Keratinocyte (primary cell): ENCODE results near the gene FOXE3. TPM values are rescaled to one million over a fixed set of nuclear protein-coding genes. Genes with fewer than 3 reads are reported as not detected.

Source experiments
- DNase-seq: peaks from one replicate; pipeline ENCODE4 v3.0.0-alpha.2; 2011; ENCODE audit warnings: low read depth, missing footprints, low spot score
- FAIRE-seq: peaks from 2 replicates; lab custom pipeline; 2011; peaks lifted over from hg19 to GRCh38; lab: Jason Lieb, UNC
- H2AFZ ChIP-seq: 2 replicates; pipeline ENCODE4 v1.6.0; 2012; ENCODE audit warnings: low read length, control low read depth, inconsistent platforms; ENCODE audit not compliant: control insufficient read depth
- H3K27ac ChIP-seq: 2 replicates; pipeline ENCODE4 v1.5.1; 2011; ENCODE audit warnings: low read length; ENCODE audit not compliant: control insufficient read depth, insufficient read depth
- H3K27me3 ChIP-seq: 3 replicates; pipeline ENCODE4 v1.6.0; 2011; ENCODE audit warnings: low read length; ENCODE audit not compliant: control insufficient read depth, insufficient read depth; ENCODE audit errors: extremely low read depth
- H3K36me3 ChIP-seq, 2 experiments: 2 replicates in 1 of 2; 3 replicates in 1 of 2; pipeline ENCODE4 v1.5.1; 2011; ENCODE audit warnings: low read length in 2 of 2, mild to moderate bottlenecking in 1 of 2; ENCODE audit not compliant: control insufficient read depth in 2 of 2, insufficient read depth in 2 of 2; ENCODE audit errors: extremely low read depth in 1 of 2
- H3K4me1 ChIP-seq: 3 replicates; pipeline ENCODE4 v1.5.1; 2011; ENCODE audit warnings: low read length; ENCODE audit not compliant: control insufficient read depth, insufficient read depth; ENCODE audit errors: extremely low read depth
- H3K4me2 ChIP-seq: 3 replicates; pipeline ENCODE4 v1.6.0; 2011; ENCODE audit warnings: low read depth, low read length; ENCODE audit not compliant: control insufficient read depth, insufficient read depth; ENCODE audit errors: extremely low read depth
- H3K4me3 ChIP-seq, 3 experiments: fragments of 200-600 bp in 1 of 3; sonication (generic) in 1 of 3; 2 replicates in 2 of 3; 3 replicates in 1 of 3; pipeline ENCODE4 v1.5.1; 2011 to 2016; ENCODE audit warnings: low read length in 3 of 3, mild to moderate bottlenecking in 3 of 3, control low read depth in 2 of 3, inconsistent platforms in 1 of 3, low read depth in 1 of 3, mixed read lengths in 1 of 3, mixed run types in 1 of 3, moderate library complexity in 1 of 3; ENCODE audit not compliant: control insufficient read depth in 2 of 3, insufficient read depth in 2 of 3; ENCODE audit errors: extremely low read depth in 1 of 3
- H3K79me2 ChIP-seq: 2 replicates; pipeline ENCODE4 v1.6.0; 2012; ENCODE audit warnings: low read length; ENCODE audit not compliant: control insufficient read depth, insufficient read depth
- H3K9ac ChIP-seq: 3 replicates; pipeline ENCODE4 v1.6.0; 2011; ENCODE audit warnings: low read length; ENCODE audit not compliant: control insufficient read depth, insufficient read depth; ENCODE audit errors: extremely low read depth
- H3K9me1 ChIP-seq: 3 replicates; pipeline ENCODE4 v1.6.0; 2011; ENCODE audit warnings: low read length; ENCODE audit not compliant: control insufficient read depth, insufficient read depth; ENCODE audit errors: extremely low read depth
- H3K9me3 ChIP-seq: 2 replicates; pipeline ENCODE4 v1.5.1; 2012; ENCODE audit warnings: low read depth, low read length; ENCODE audit not compliant: control insufficient read depth
- H4K20me1 ChIP-seq: 3 replicates; pipeline ENCODE4 v1.6.0; 2011; ENCODE audit warnings: low read length; ENCODE audit not compliant: control insufficient read depth, insufficient read depth; ENCODE audit errors: extremely low read depth
- EZH2 ChIP-seq: IDR thresholded peaks from one replicate; pipeline ENCODE4 v1.6.1; 2012; ENCODE audit warnings: inconsistent platforms, mild to moderate bottlenecking, low read length, moderate library complexity
- dilution Hi-C: fragments of 300-500 bp; cut with MboI; formaldehyde crosslinking; loops from one replicate; pipeline ENCODE4 v1.7.0; 2020; ENCODE audit warnings: low sequenced_read_pairs; ENCODE audit not compliant: extremely low pct_ligation_motif_present
- polyA plus RNA-seq, 5 experiments: library from polyadenylated mRNA; depleted of rRNA in 3 of 5; stranded (reverse) in 3 of 5; stranded (forward) in 1 of 5; unstranded in 1 of 5; fragments of >200 nt; gene quantifications; 1 replicate in 1 of 5; 2 replicates in 3 of 5; 3 replicates in 1 of 5; pipeline versions ENCODE4 v1.2.1 to v1.2.3, GENCODE V29; 2011 to 2012; ENCODE audit warnings: missing spikeins in 2 of 5, low read depth in 1 of 5, low replicate concordance in 1 of 5
- TF ChIP-seq, protein P1 (sequence below), 3 experiments: IDR thresholded peaks in 1 of 3; conservative IDR thresholded peaks in 1 of 3; optimal IDR thresholded peaks in 1 of 3; 2 replicates in 2 of 3; 3 replicates in 1 of 3; pipeline versions ENCODE3 to v1.5.1; 2011; ENCODE audit warnings: low read length in 3 of 3, mild to moderate bottlenecking in 3 of 3, moderate library complexity in 2 of 3, control low read depth in 1 of 3, inconsistent platforms in 1 of 3; ENCODE audit not compliant: insufficient read depth in 2 of 3; ENCODE audit errors: extremely low read depth in 1 of 3

The FOXE3 gene
- polyA plus RNA-seq, 1 donor (not counting 4 experiments of a cell fraction or from before 2014, with no cell fraction given), result not detected

DNA sequence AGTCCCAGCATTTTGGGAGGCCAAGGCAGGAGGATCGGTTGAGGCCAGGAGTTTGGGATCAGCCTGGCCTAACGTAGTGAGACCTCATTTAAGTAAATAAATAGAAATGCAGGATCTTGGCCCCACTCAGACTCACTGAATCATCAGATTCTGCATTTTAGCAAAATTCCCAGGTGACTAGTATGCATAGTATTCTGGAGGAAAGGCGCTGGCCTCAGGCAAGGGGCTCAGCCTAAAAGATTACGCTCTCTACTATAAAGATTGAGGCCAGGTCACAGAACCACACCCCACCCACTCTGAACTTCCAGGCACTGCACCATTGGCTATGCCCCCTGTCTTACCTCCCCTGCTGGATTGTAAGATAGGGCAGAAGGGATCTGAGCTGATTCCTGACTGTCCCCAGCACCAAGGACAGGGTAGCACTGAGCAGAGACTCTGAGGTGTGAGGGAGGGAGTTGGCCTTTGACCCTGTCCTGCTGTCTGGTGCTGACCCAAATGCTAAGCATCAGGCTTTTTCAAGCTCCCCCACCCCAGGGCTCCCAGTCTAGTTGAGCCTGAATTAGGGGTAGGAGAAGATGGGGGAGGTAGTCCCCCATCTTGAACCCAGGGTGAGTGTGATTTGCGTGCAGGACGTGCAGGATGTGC is 2.7 kb downstream of the FOXE3 start:
- Histone ChIP-seq H3K4me2 (no peak overlapping the region), H3K79me2 (no peaks in the 10 kb centered on the region), H3K9me1 (no peaks in the 10 kb centered on the region), H2AFZ (no peak overlapping the region), H3K36me3 (no peaks in the 10 kb centered on the region), H3K4me3 (no peak overlapping the region), H3K27me3 (peaks cover 51% of the 10 kb centered on the region), H3K4me1 (no peaks in the 10 kb centered on the region), H3K27ac (no peak overlapping the region), H4K20me1 (no peaks in the 10 kb centered on the region), H3K9ac (no peak overlapping the region), H3K9me3 (no peaks in the 10 kb centered on the region)
- dilution Hi-C loops, result no loop called here
- no peak for DNase-seq
- TF ChIP-seq, protein P1, sequence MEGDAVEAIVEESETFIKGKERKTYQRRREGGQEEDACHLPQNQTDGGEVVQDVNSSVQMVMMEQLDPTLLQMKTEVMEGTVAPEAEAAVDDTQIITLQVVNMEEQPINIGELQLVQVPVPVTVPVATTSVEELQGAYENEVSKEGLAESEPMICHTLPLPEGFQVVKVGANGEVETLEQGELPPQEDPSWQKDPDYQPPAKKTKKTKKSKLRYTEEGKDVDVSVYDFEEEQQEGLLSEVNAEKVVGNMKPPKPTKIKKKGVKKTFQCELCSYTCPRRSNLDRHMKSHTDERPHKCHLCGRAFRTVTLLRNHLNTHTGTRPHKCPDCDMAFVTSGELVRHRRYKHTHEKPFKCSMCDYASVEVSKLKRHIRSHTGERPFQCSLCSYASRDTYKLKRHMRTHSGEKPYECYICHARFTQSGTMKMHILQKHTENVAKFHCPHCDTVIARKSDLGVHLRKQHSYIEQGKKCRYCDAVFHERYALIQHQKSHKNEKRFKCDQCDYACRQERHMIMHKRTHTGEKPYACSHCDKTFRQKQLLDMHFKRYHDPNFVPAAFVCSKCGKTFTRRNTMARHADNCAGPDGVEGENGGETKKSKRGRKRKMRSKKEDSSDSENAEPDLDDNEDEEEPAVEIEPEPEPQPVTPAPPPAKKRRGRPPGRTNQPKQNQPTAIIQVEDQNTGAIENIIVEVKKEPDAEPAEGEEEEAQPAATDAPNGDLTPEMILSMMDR (optimal IDR thresholded peaks at IDR 0.05 in 1 of 3, IDR thresholded peaks at IDR 0.05 in 1 of 3, conservative IDR thresholded peaks at IDR 0.05 in 1 of 3; ENCODE audit: extremely low read depth in 1 of 3, insufficient read depth in 2 of 3, low read length in 3 of 3), result no peak
- no peak for TF ChIP-seq EZH2
- no peak for FAIRE-seq

GRCh38 chr1:47420547-47420946 is 4.5 kb downstream of the FOXE3 start:
- no peak for FAIRE-seq
- no peaks in the 10 kb centered on the region for H3K79me2 ChIP-seq

More at GRCh38 chr1:47420547-47420946, 4.5 kb downstream of the FOXE3 start:
- no peak overlapping the region for H3K4me3 ChIP-seq
- H3K9me3 ChIP-seq, result no peaks in the 10 kb centered on the region
- H3K27ac ChIP-seq, result no peak overlapping the region
- H3K9me1 ChIP-seq, result no peaks in the 10 kb centered on the region
- TF ChIP-seq, protein P1 (optimal IDR thresholded peaks at IDR 0.05 in 1 of 3, IDR thresholded peaks at IDR 0.05 in 1 of 3, conservative IDR thresholded peaks at IDR 0.05 in 1 of 3; ENCODE audit: extremely low read depth in 1 of 3, insufficient read depth in 2 of 3, low read length in 3 of 3), result no peak
- H4K20me1 ChIP-seq, result peaks cover 4% of the 10 kb centered on the region
- no peaks in the 10 kb centered on the region for H3K4me1 ChIP-seq
- no peak overlapping the region for H3K4me2 ChIP-seq
- no peak overlapping the region for H3K9ac ChIP-seq
- no peak overlapping the region for H2AFZ ChIP-seq
- peaks cover 43% of the 10 kb centered on the region for H3K27me3 ChIP-seq
- H3K36me3 ChIP-seq, result no peaks in the 10 kb centered on the region
- dilution Hi-C loops, result no loop called here
- no peak for DNase-seq
